HCT116 (cell line): ENCODE results near the gene GNG7. TPM values are rescaled to one million over a fixed set of nuclear protein-coding genes. Genes with fewer than 3 reads are reported as not detected.

Experiments used
- ATAC-seq: fragments of 200-7000 bp; cut with Tn5 transposase; 2 replicates; pipeline ENCODE4 v1.9.1; 2020; ENCODE audit warnings: mild to moderate bottlenecking, moderate library complexity
- BruUV-seq: library from RNA; stranded (reverse); fragments of 400-500 nt; replicated peaks from 2 replicates; lab custom pipeline; 2021; lab: Mats Ljungman, UMichigan
- CTCF ChIA-PET: fragments of 300-600 bp; sonication (Branson Sonifier 250); formaldehyde crosslinking; loops from one replicate; lab custom pipeline; 2021; ENCODE audit warnings: antibody characterized with exemption; lab: Charles Lee
- POLR2A ChIA-PET: fragments of 300-600, 350-600 bp; sonication (Branson Sonifier 250); formaldehyde crosslinking; loops from one replicate; lab custom pipeline; 2021; ENCODE audit warnings: antibody characterized with exemption; lab: Charles Lee
- RAD21 ChIA-PET, 2 experiments: fragments of 300-600 bp; sonication (Branson Sonifier 250); formaldehyde crosslinking; loops; one replicate each; lab custom pipeline; 2023; ENCODE audit warnings: low total read pairs in 2 of 2; ENCODE audit not compliant: uncharacterized antibody in 2 of 2, unreplicated experiment in 2 of 2, low non-redundant PET in 1 of 2; lab: Charles Lee
- DNase-seq: peaks from one replicate; pipeline ENCODE4 v3.0.0-alpha.2; 2010; ENCODE audit warnings: low read depth, low spot score
- H2AFZ ChIP-seq: fragments of 200-600 bp; shearing (Covaris generic), sonication (generic); 2 replicates; pipeline ENCODE4 v1.6.1; 2017; ENCODE audit warnings: low read depth, mixed run types, mixed read lengths, antibody characterized with exemption, low read length; ENCODE audit not compliant: poor library complexity, severe bottlenecking
- H3K27ac ChIP-seq: 2 replicates; pipeline ENCODE4 v1.5.1; 2012; ENCODE audit warnings: low read depth, low read length
- H3K27me3 ChIP-seq: fragments of 200-600 bp; sonication (generic); 2 replicates; pipeline ENCODE4 v1.6.1; 2016; ENCODE audit warnings: mixed run types, low read length, mixed read lengths; ENCODE audit not compliant: insufficient read depth
- H3K36me3 ChIP-seq, 2 experiments: fragments of 200-500 bp in 1 of 2; fragments of 200-600 bp in 1 of 2; sonication (Bioruptor generic) in 1 of 2; sonication (generic) in 1 of 2; 2 replicates each; pipeline versions ENCODE4 v1.5.1 to v1.6.1; 2014 to 2016; ENCODE audit warnings: low read length in 2 of 2, inconsistent platforms in 1 of 2, mixed read lengths in 1 of 2, mixed run types in 1 of 2; ENCODE audit not compliant: insufficient read depth in 2 of 2, control insufficient read depth in 1 of 2
- H3K4me1 ChIP-seq, 2 experiments: fragments of 200-600 bp in 1 of 2; sonication (generic) in 1 of 2; 2 replicates each; pipeline versions ENCODE4 v1.5.1 to v1.6.1; 2012 to 2017; ENCODE audit warnings: low read length in 2 of 2, inconsistent platforms in 1 of 2, mild to moderate bottlenecking in 1 of 2, mixed read lengths in 1 of 2, mixed run types in 1 of 2, moderate library complexity in 1 of 2; ENCODE audit not compliant: insufficient read depth in 2 of 2, control insufficient read depth in 1 of 2
- H3K4me2 ChIP-seq: fragments of 200-600 bp; sonication (generic); 2 replicates; pipeline ENCODE4 v1.6.1; 2017; ENCODE audit warnings: mixed run types, low read length, mixed read lengths
- H3K4me3 ChIP-seq, 2 experiments: fragments of 200-600 bp in 1 of 2; sonication (generic) in 1 of 2; replicated peaks in 1 of 2; 2 replicates each; pipeline ENCODE4 v1.5.1; 2011 to 2016; ENCODE audit warnings: low read length in 2 of 2, control low read depth in 1 of 2, low read depth in 1 of 2, mild to moderate bottlenecking in 1 of 2, mixed read lengths in 1 of 2, mixed run types in 1 of 2
- H3K79me2 ChIP-seq: fragments of 200-600 bp; sonication (generic); 2 replicates; pipeline ENCODE4 v1.6.1; 2017; ENCODE audit warnings: mild to moderate bottlenecking, mixed run types, low read length, moderate library complexity, mixed read lengths; ENCODE audit not compliant: insufficient read depth
- H3K9ac ChIP-seq: fragments of 200-600 bp; sonication (generic); 2 replicates; pipeline ENCODE4 v1.6.1; 2016; ENCODE audit warnings: low read length, mixed read lengths
- H3K9me2 ChIP-seq: fragments of 200-600 bp; sonication (generic), shearing (Covaris generic); 2 replicates; pipeline ENCODE4 v1.6.1; 2017; ENCODE audit warnings: mixed run types, mild to moderate bottlenecking, moderate library complexity; ENCODE audit not compliant: insufficient read depth
- H3K9me3 ChIP-seq, 2 experiments: fragments of 200-500 bp in 1 of 2; fragments of 200-600 bp in 1 of 2; sonication (Bioruptor generic) in 1 of 2; sonication (generic) in 1 of 2; 2 replicates each; pipeline ENCODE4 v1.6.1; 2014 to 2017; ENCODE audit warnings: low read length in 2 of 2, mixed read lengths in 2 of 2, inconsistent platforms in 1 of 2, low read depth in 1 of 2, mild to moderate bottlenecking in 1 of 2, mixed run types in 1 of 2, moderate library complexity in 1 of 2; ENCODE audit not compliant: control insufficient read depth in 1 of 2, insufficient read depth in 1 of 2
- H4K20me1 ChIP-seq: fragments of 200-600 bp; sonication (generic), shearing (Covaris generic); 2 replicates; pipeline ENCODE4 v1.6.1; 2017; ENCODE audit warnings: mixed run types, mild to moderate bottlenecking, moderate library complexity; ENCODE audit not compliant: insufficient read depth
- CBX3 ChIP-seq: IDR thresholded peaks from 2 replicates; pipeline ENCODE4 v1.6.1; 2012; ENCODE audit warnings: low read depth
- CEBPB ChIP-seq: IDR thresholded peaks from 2 replicates; pipeline ENCODE4 v1.6.1; 2012; ENCODE audit warnings: low read depth
- ELF1 ChIP-seq: IDR thresholded peaks from 2 replicates; pipeline ENCODE4 v1.6.1; 2012; ENCODE audit warnings: low read depth, borderline replicate concordance
- EZH2 ChIP-seq: fragments of 200-600 bp; sonication (generic); IDR thresholded peaks from 2 replicates; pipeline ENCODE4 v1.6.1; 2017; ENCODE audit warnings: antibody characterized with exemption, mixed run types
- EZH2phosphoT487 ChIP-seq: fragments of 200-600 bp; IDR thresholded peaks from 2 replicates; pipeline ENCODE4 v1.6.1; 2018; ENCODE audit warnings: antibody characterized with exemption, borderline replicate concordance
- FOSL1 ChIP-seq: IDR thresholded peaks from 2 replicates; pipeline ENCODE4 v1.6.1; 2012; ENCODE audit warnings: low read depth
- JUND ChIP-seq: IDR thresholded peaks from 2 replicates; pipeline ENCODE4 v1.6.1; 2012
- POLR2AphosphoS5 ChIP-seq: IDR thresholded peaks from 2 replicates; pipeline ENCODE4 v1.6.1; 2011; ENCODE audit warnings: mild to moderate bottlenecking, low read depth, low read length, moderate library complexity
- SIN3A ChIP-seq: IDR thresholded peaks from 2 replicates; pipeline ENCODE4 v1.6.1; 2012; ENCODE audit warnings: low read depth
- SP1 ChIP-seq: IDR thresholded peaks from 2 replicates; pipeline ENCODE4 v1.6.1; 2012; ENCODE audit warnings: low read depth
- SRF ChIP-seq: IDR thresholded peaks from 2 replicates; pipeline ENCODE4 v1.6.1; 2012; ENCODE audit warnings: low read depth
- ZFX ChIP-seq: fragments of 450-650 bp; IDR thresholded peaks from 2 replicates; pipeline ENCODE4 v1.6.1; 2017
- intact Hi-C: fragments of 100-400 bp; cut with micrococcal nuclease; formaldehyde crosslinking; loops from 2 replicates; pipeline ENCODE4 v1.10.0; 2022
- total RNA-seq: library from RNA; stranded (reverse); gene quantifications from one replicate; pipeline ENCODE4 v1.2.1, GENCODE V29; 2021; ENCODE audit not compliant: unreplicated experiment
- TF ChIP-seq, protein P1 (sequence below), 3 experiments: fragments of 200-600 bp in 1 of 3; sonication (generic) in 1 of 3; IDR thresholded peaks in 2 of 3; conservative IDR thresholded peaks in 1 of 3; 2 replicates each; pipeline ENCODE4 v1.5.1; 2012 to 2017; ENCODE audit warnings: low read depth in 2 of 3, low read length in 2 of 3, antibody characterized with exemption in 1 of 3, borderline replicate concordance in 1 of 3, control low read depth in 1 of 3, mild to moderate bottlenecking in 1 of 3, mixed read lengths in 1 of 3, mixed run types in 1 of 3, moderate library complexity in 1 of 3; ENCODE audit not compliant: insufficient read depth in 1 of 3
- TF ChIP-seq, protein P2 (sequence below): IDR thresholded peaks from 2 replicates; pipeline ENCODE4 v1.6.1; 2012
- TF ChIP-seq, protein P3 (sequence below): IDR thresholded peaks from 2 replicates; pipeline ENCODE4 v1.6.1; 2011; ENCODE audit warnings: mild to moderate bottlenecking, low read length, moderate library complexity; ENCODE audit not compliant: insufficient replicate concordance; ENCODE audit errors: extremely low read depth

Gene GNG7
- total RNA-seq, 1 experiment from 2014 or later = 11.3 TPM

DNA sequence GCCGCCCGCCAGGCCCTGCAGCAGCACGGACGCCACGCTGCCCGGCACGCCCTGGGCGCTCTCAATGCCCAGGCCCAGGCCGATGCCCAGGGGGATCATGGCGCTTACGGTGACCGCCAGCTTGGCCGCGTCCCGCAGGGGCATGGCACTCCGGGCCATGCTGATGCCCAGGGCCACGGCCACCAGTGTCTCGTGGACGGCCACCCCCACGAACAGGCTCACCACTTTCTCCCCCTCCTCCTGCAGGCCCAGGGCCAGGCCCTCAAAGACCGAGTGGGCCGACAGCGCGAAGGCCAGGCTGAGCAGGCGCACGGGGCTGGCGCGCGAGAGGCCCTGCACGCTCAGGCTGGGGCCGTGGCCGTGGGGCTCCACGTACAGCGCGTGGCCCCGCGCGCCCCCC lies 30.4 kb upstream of the GNG7 start:
- H3K4me2 ChIP-seq = no peak overlapping the region
- H3K9me3 ChIP-seq = peaks cover 0 to 6% of the 10 kb centered on the region in 2 experiments; a peak in 1 of 4 replicates
- H3K27ac ChIP-seq = no peak overlapping the region
- ChIA-PET POLR2A (no interaction called here), RAD21 (no interaction called here), CTCF (no interaction called here)
- BruUV-seq = no TSS peak
- H3K79me2 ChIP-seq = peaks cover 8% of the 10 kb centered on the region; the same call in 1 of the 2 replicates
- H4K20me1 ChIP-seq = no peaks in the 10 kb centered on the region
- H3K4me1 ChIP-seq = no peaks in the 10 kb centered on the region
- no peak overlapping the region for H3K4me3 ChIP-seq
- H3K27me3 ChIP-seq = no peaks in the 10 kb centered on the region
- peaks cover 3 to 17% of the 10 kb centered on the region in 2 experiments for H3K36me3 ChIP-seq
- intact Hi-C loops = no loop called here
- H3K9ac ChIP-seq = no peak overlapping the region
- ATAC-seq (no peak), DNase-seq (no peak)
- H2AFZ ChIP-seq = no peak overlapping the region
- TF ChIP-seq SP1 = no peak
- H3K9me2 ChIP-seq = no peaks in the 10 kb centered on the region

DNA sequence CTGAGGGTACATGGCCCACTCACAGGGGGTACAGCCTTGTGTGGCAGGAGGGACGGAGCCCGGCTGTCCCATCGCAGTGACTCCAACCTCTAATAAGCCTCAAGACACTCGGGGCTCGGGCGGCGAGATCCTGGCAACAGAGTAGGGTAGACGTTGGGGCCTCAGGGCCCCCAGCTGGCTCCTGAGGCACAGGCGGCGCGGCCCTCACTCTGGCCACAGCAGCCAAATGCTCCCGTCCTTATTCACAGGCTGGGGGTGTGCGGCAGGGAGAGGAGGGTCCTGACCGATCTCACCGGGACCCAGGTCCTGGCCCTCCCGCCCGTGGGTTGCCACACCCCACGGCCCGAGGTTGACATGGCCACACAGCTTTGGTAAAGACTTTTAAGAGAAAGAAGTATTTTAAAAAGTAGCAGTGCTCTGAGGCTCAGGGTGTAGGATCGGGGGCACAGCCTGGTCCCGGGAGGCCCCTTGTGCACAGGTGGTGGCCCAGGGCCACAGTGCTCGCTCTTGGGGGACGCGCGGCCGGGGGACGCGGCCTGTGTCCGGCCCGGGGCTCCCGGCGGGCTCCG lies 29.7 kb upstream of the GNG7 start:
- Histone ChIP-seq H3K79me2 (peaks cover 8% of the 10 kb centered on the region; the same call in 1 of the 2 replicates), H3K4me3 (no peak overlapping the region), H3K9ac (no peak overlapping the region), H3K36me3 (peaks cover 3 to 17% of the 10 kb centered on the region in 2 experiments), H3K9me2 (no peaks in the 10 kb centered on the region), H3K27me3 (no peaks in the 10 kb centered on the region), H2AFZ (no peak overlapping the region), H3K9me3 (peaks cover 0 to 6% of the 10 kb centered on the region in 2 experiments; a peak in 1 of 4 replicates), H3K4me2 (no peak overlapping the region), H4K20me1 (no peaks in the 10 kb centered on the region), H3K4me1 (no peaks in the 10 kb centered on the region), H3K27ac (no peak overlapping the region)
- no TSS peak for BruUV-seq
- no peak for ATAC-seq
- ChIA-PET CTCF (no interaction called here), RAD21 (no interaction called here), POLR2A (no interaction called here)
- intact Hi-C loops = no loop called here
- no peak for TF ChIP-seq ELF1
- no peak for TF ChIP-seq SRF
- no peak for TF ChIP-seq ZFX
- TF ChIP-seq EZH2 = no peak
- TF ChIP-seq CEBPB = no peak
- TF ChIP-seq SIN3A = no peak
- no peak for TF ChIP-seq CBX3
- TF ChIP-seq, protein P1, sequence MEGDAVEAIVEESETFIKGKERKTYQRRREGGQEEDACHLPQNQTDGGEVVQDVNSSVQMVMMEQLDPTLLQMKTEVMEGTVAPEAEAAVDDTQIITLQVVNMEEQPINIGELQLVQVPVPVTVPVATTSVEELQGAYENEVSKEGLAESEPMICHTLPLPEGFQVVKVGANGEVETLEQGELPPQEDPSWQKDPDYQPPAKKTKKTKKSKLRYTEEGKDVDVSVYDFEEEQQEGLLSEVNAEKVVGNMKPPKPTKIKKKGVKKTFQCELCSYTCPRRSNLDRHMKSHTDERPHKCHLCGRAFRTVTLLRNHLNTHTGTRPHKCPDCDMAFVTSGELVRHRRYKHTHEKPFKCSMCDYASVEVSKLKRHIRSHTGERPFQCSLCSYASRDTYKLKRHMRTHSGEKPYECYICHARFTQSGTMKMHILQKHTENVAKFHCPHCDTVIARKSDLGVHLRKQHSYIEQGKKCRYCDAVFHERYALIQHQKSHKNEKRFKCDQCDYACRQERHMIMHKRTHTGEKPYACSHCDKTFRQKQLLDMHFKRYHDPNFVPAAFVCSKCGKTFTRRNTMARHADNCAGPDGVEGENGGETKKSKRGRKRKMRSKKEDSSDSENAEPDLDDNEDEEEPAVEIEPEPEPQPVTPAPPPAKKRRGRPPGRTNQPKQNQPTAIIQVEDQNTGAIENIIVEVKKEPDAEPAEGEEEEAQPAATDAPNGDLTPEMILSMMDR (IDR thresholded peaks at IDR 0.05 in 2 of 3, conservative IDR thresholded peaks at IDR 0.05 in 1 of 3; ENCODE audit: borderline replicate concordance in 1 of 3, insufficient read depth in 1 of 3, low read depth in 2 of 3, low read length in 2 of 3) = no peak
- TF ChIP-seq, protein P2, sequence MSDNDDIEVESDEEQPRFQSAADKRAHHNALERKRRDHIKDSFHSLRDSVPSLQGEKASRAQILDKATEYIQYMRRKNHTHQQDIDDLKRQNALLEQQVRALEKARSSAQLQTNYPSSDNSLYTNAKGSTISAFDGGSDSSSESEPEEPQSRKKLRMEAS = no peak
- TF ChIP-seq, protein P3, sequence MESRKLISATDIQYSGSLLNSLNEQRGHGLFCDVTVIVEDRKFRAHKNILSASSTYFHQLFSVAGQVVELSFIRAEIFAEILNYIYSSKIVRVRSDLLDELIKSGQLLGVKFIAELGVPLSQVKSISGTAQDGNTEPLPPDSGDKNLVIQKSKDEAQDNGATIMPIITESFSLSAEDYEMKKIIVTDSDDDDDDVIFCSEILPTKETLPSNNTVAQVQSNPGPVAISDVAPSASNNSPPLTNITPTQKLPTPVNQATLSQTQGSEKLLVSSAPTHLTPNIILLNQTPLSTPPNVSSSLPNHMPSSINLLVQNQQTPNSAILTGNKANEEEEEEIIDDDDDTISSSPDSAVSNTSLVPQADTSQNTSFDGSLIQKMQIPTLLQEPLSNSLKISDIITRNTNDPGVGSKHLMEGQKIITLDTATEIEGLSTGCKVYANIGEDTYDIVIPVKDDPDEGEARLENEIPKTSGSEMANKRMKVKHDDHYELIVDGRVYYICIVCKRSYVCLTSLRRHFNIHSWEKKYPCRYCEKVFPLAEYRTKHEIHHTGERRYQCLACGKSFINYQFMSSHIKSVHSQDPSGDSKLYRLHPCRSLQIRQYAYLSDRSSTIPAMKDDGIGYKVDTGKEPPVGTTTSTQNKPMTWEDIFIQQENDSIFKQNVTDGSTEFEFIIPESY = no peak
- no peak for TF ChIP-seq EZH2phosphoT487
- no peak for TF ChIP-seq POLR2AphosphoS5
- TF ChIP-seq FOSL1 = no peak
- TF ChIP-seq JUND = no peak
- DNase-seq = no peak
